Activated CD4-positive, alpha-beta T cell treated with anti-CD3 and anti-CD28 coated beads, Interleukin-2, amount 50 U/mL, for 48 hours (primary cell): ENCODE data around the gene RBM20.
"Not testable (repeated sequence)": the region's sequence is repeated elsewhere in the genome, so short reads cannot be mapped to it uniquely, and the experiment has no call there.

Experiments
- DNase-seq, 2 experiments: peaks; one replicate each; pipeline ENCODE4 v3.0.0-alpha.2; 2020

The RBM20 gene

GRCh38 chr10:110706690-110707098 lies 62.6 kb downstream of the RBM20 start:
- DNase-seq = no peak

- DNase-seq = no peak
These were observed 64.8 kb downstream of the RBM20 start for GRCh38 chr10:110708776-110709443.

GRCh38 chr10:110709444-110709828 lies 65.3 kb downstream of the RBM20 start:
- no peak for DNase-seq

- DNase-seq = no peak
These were observed 65.9 kb downstream of the RBM20 start for GRCh38 chr10:110709964-110710587.

GRCh38 chr10:110710621-110711020 lies 66.5 kb downstream of the RBM20 start:
- DNase-seq = no peak

GRCh38 chr10:110711382-110711781 lies 67.2 kb downstream of the RBM20 start:
- DNase-seq = no peak

- DNase-seq = no peak
These were observed 70.2 kb downstream of the RBM20 start for GRCh38 chr10:110714356-110714755.

GRCh38 chr10:110717781-110718589 lies 73.8 kb downstream of the RBM20 start:
- no peak for DNase-seq

- no peak for DNase-seq
These were observed 77.4 kb downstream of the RBM20 start for GRCh38 chr10:110721406-110722038.

GRCh38 chr10:110723224-110723891 lies 79.2 kb downstream of the RBM20 start:
- DNase-seq = no peak

- DNase-seq = peak in 1 of 2 experiments; percentile 19
These were observed 80.2 kb downstream of the RBM20 start for GRCh38 chr10:110724116-110724921.

GRCh38 chr10:110724937-110725336 lies 80.8 kb downstream of the RBM20 start:
- DNase-seq = no peak

- DNase-seq = no peak
These were observed 81.9 kb downstream of the RBM20 start for GRCh38 chr10:110725801-110726630.

- DNase-seq = not testable (repeated sequence)
These were observed 83.6 kb downstream of the RBM20 start for GRCh38 chr10:110727785-110728184.

- no peak for DNase-seq
These were observed 86.4 kb downstream of the RBM20 start for GRCh38 chr10:110730345-110731050.

- no peak for DNase-seq
These were observed 89.2 kb downstream of the RBM20 start for GRCh38 chr10:110733218-110733952.

GRCh38 chr10:110735620-110736027 lies 91.5 kb downstream of the RBM20 start:
- DNase-seq = no peak

- no peak for DNase-seq
These were observed 93.9 kb downstream of the RBM20 start for GRCh38 chr10:110737886-110738634.

- no peak for DNase-seq
These were observed 95.7 kb downstream of the RBM20 start for GRCh38 chr10:110739811-110740271.
